ENCODE measurements around the gene JMY. TPM values are rescaled to one million over a fixed set of nuclear protein-coding genes. Genes with fewer than 3 reads are reported as not detected.

The JMY gene
- total and polyA plus RNA-seq, 2 of the 8 experiments (the other 6 are each of a cell fraction or from before 2014, with no cell fraction given) = 2.8 to 13.9 TPM

DNA sequence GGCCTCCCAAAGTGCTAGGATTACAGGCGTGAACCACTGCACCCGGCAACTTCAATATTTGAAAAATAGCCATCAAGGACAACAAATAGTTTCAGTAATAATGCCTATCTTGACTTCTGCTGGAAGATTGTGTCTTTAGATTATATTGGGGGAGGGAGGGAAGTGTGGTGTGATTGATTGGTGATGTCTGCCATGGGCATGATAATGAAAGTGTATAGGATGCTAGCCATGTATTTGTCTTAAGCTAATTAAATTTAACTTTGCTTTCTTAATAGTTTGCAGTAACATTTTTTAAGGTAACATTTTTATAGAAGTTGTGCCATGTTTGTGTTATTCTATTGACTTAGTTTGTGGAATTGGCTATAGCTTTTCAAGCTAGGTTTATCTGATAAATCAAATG is 4.6 kb downstream of the JMY start (continued):
- TF ChIP-seq PHF8 (conservative IDR thresholded peaks at IDR 0.05; ENCODE audit: low read depth, low read length) = no peak
- TF ChIP-seq TBP (IDR thresholded peaks at IDR 0.05; ENCODE audit: low read depth, low read length) = no peak
- TF ChIP-seq, protein P1, sequence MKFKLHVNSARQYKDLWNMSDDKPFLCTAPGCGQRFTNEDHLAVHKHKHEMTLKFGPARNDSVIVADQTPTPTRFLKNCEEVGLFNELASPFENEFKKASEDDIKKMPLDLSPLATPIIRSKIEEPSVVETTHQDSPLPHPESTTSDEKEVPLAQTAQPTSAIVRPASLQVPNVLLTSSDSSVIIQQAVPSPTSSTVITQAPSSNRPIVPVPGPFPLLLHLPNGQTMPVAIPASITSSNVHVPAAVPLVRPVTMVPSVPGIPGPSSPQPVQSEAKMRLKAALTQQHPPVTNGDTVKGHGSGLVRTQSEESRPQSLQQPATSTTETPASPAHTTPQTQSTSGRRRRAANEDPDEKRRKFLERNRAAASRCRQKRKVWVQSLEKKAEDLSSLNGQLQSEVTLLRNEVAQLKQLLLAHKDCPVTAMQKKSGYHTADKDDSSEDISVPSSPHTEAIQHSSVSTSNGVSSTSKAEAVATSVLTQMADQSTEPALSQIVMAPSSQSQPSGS (IDR thresholded peaks at IDR 0.05; ENCODE audit: low read length) = no peak
- no peak for TF ChIP-seq CREB1 (IDR thresholded peaks at IDR 0.05)
- no peak for TF ChIP-seq SIX5 (IDR thresholded peaks at IDR 0.05; ENCODE audit: low read depth, low read length)
- TF ChIP-seq BRCA1 (IDR thresholded peaks at IDR 0.05; ENCODE audit: low read depth, low read length) = no peak
- no peak for TF ChIP-seq POLR2AphosphoS5 (IDR thresholded peaks at IDR 0.05; ENCODE audit: low read depth, low read length)
